Thyroid gland (tissue), 4 donors: ENCODE results near the gene SCAP.

Experiments used
- POLR2A ChIP-seq, 2 donors: fragments of 450-650 bp; IDR thresholded peaks; one replicate each; pipeline ENCODE4 v1.6.1; 2017; ENCODE audit warnings: antibody characterized with exemption in 2 of 2, mild to moderate bottlenecking in 2 of 2, moderate library complexity in 1 of 2
- TF ChIP-seq, protein P1 (sequence below), 6 experiments: fragments of 200-600 bp in 3 of 6; fragments of 450-650 bp in 3 of 6; sonication (generic) in 3 of 6; IDR thresholded peaks; one replicate each; pipeline ENCODE4 v1.5.1; 2016 to 2019; ENCODE audit warnings: antibody characterized with exemption in 6 of 6, mild to moderate bottlenecking in 2 of 6, inconsistent platforms in 1 of 6, moderate library complexity in 1 of 6

GRCh38 chr3:47404955-47405790 lies 70.6 kb downstream of the SCAP start:
- TF ChIP-seq, protein P1, sequence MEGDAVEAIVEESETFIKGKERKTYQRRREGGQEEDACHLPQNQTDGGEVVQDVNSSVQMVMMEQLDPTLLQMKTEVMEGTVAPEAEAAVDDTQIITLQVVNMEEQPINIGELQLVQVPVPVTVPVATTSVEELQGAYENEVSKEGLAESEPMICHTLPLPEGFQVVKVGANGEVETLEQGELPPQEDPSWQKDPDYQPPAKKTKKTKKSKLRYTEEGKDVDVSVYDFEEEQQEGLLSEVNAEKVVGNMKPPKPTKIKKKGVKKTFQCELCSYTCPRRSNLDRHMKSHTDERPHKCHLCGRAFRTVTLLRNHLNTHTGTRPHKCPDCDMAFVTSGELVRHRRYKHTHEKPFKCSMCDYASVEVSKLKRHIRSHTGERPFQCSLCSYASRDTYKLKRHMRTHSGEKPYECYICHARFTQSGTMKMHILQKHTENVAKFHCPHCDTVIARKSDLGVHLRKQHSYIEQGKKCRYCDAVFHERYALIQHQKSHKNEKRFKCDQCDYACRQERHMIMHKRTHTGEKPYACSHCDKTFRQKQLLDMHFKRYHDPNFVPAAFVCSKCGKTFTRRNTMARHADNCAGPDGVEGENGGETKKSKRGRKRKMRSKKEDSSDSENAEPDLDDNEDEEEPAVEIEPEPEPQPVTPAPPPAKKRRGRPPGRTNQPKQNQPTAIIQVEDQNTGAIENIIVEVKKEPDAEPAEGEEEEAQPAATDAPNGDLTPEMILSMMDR (IDR thresholded peaks at IDR 0.05) = no peak
- TF ChIP-seq POLR2A (IDR thresholded peaks at IDR 0.05) = no peak
